Hepatocyte (in vitro differentiated cells): ENCODE measurements around the gene TACO1. TPM values are rescaled to one million over a fixed set of nuclear protein-coding genes. Genes with fewer than 3 reads are reported as not detected.

Experiments used
- DNase-seq: peaks from one replicate; pipeline ENCODE4 v3.0.0-alpha.2; 2016; ENCODE audit warnings: low spot score
- H2AFZ ChIP-seq: fragments of 200-600 bp; sonication (generic); 2 replicates; pipeline ENCODE4 v1.6.0; 2016; ENCODE audit warnings: antibody characterized with exemption, mild to moderate bottlenecking
- H3K27ac ChIP-seq: fragments of 200-600 bp; sonication (generic); 2 replicates; pipeline ENCODE4 v1.5.1; 2016; ENCODE audit warnings: mild to moderate bottlenecking
- H3K27me3 ChIP-seq: fragments of 200-600 bp; sonication (generic); 2 replicates; pipeline ENCODE4 v1.6.1; 2016
- H3K36me3 ChIP-seq: fragments of 200-600 bp; sonication (generic); replicated peaks from 2 replicates; pipeline ENCODE4 v1.5.1; 2016; ENCODE audit warnings: low read depth; ENCODE audit not compliant: insufficient read depth
- H3K4me1 ChIP-seq: fragments of 200-600 bp; sonication (generic); 2 replicates; pipeline ENCODE4 v1.5.1; 2016; ENCODE audit warnings: mild to moderate bottlenecking, moderate library complexity; ENCODE audit not compliant: insufficient read depth
- H3K4me2 ChIP-seq: fragments of 200-600 bp; sonication (generic); 2 replicates; pipeline ENCODE4 v1.6.0; 2016
- H3K4me3 ChIP-seq: fragments of 200-600 bp; sonication (generic); 2 replicates; pipeline ENCODE4 v1.5.1; 2016; ENCODE audit warnings: mild to moderate bottlenecking
- H3K79me2 ChIP-seq: fragments of 200-600 bp; sonication (generic); 2 replicates; pipeline ENCODE4 v1.6.0; 2017; ENCODE audit warnings: mild to moderate bottlenecking
- H3K9me2 ChIP-seq: fragments of 200-600 bp; sonication (generic); replicated peaks from 2 replicates; pipeline ENCODE4 v1.6.0; 2017; ENCODE audit warnings: mild to moderate bottlenecking; ENCODE audit not compliant: insufficient read depth
- H3K9me3 ChIP-seq: fragments of 200-600 bp; sonication (generic); 2 replicates; pipeline ENCODE4 v1.5.1; 2016; ENCODE audit warnings: low read depth, mild to moderate bottlenecking
- H4K20me1 ChIP-seq: fragments of 200-600 bp; sonication (generic); 2 replicates; pipeline ENCODE4 v1.6.0; 2016; ENCODE audit warnings: mild to moderate bottlenecking; ENCODE audit not compliant: insufficient read depth, poor library complexity, severe bottlenecking
- CTCF ChIP-seq: fragments of 200-600 bp; sonication (generic); IDR thresholded peaks from 2 replicates; pipeline ENCODE4 v1.5.1; 2016; ENCODE audit warnings: antibody characterized with exemption, mild to moderate bottlenecking; ENCODE audit not compliant: poor library complexity
- EZH2 ChIP-seq: fragments of 200-600 bp; sonication (generic); IDR thresholded peaks from 2 replicates; pipeline ENCODE4 v1.6.1; 2016; ENCODE audit warnings: antibody characterized with exemption, mild to moderate bottlenecking, borderline replicate concordance
- EZH2phosphoT487 ChIP-seq: fragments of 200-600 bp; sonication (generic); IDR thresholded peaks from one replicate; pipeline ENCODE4 v1.6.1; 2018; ENCODE audit warnings: antibody characterized with exemption, mild to moderate bottlenecking, low read depth, moderate library complexity; ENCODE audit not compliant: unreplicated experiment, severe bottlenecking
- WGBS: methylation state at CpG from one replicate; pipeline ENCODE4 v1.1.6; 2016; ENCODE audit warnings: low lambda C conversion rate; ENCODE audit errors: missing lambda C conversion rate; 5-methylcytosine and 5-hydroxymethylcytosine counted together
- polyA plus RNA-seq: library from polyadenylated mRNA; unstranded; fragments of >200 nt; fragmentation: Nextera tagmentation; extraction: Ambion mirVana; gene quantifications from 2 replicates; pipeline ENCODE4 v1.2.1, GENCODE V29; 2016
- total RNA-seq: library from RNA; depleted of rRNA; stranded (reverse); fragments of >200 nt; gene quantifications from 2 replicates; pipeline ENCODE4 v1.2.3, GENCODE V29; 2014

TACO1 gene
- total and polyA plus RNA-seq, 2 experiments from 2014 or later: 20.2 to 32.2 TPM

- Histone ChIP-seq H3K27me3 (no peaks in the 10 kb centered on the region), H4K20me1 (no peaks in the 10 kb centered on the region), H3K4me3 (no peak overlapping the region), H3K27ac (no peak overlapping the region), H2AFZ (no peak overlapping the region), H3K79me2 (no peaks in the 10 kb centered on the region), H3K4me2 (no peak overlapping the region), H3K9me3 (no peaks in the 10 kb centered on the region), H3K36me3 (no peaks in the 10 kb centered on the region), H3K4me1 (no peaks in the 10 kb centered on the region), H3K9me2 (no peaks in the 10 kb centered on the region)
- WGBS: 85% methylated on average over 2 of the region's 2 CpGs
- TF ChIP-seq CTCF (no peak), EZH2 (no peak), EZH2phosphoT487 (no peak)
- DNase-seq: no peak
These were observed 13.0 kb downstream of the TACO1 start for GRCh38 chr17:63613663-63614062.

GRCh38 chr17:63621229-63621683 lies 20.6 kb downstream of the TACO1 start:
- TF ChIP-seq EZH2 (no peak), EZH2phosphoT487 (no peak), CTCF (no peak)
- Histone ChIP-seq H3K27me3 (no peaks in the 10 kb centered on the region), H3K4me3 (peak overlapping the region; percentile 32), H2AFZ (peak overlapping the region; percentile 26), H3K36me3 (no peaks in the 10 kb centered on the region), H3K79me2 (peaks cover 32% of the 10 kb centered on the region), H3K9me3 (no peaks in the 10 kb centered on the region), H3K27ac (peak overlapping the region; percentile 60), H3K4me2 (peak overlapping the region; percentile 75), H4K20me1 (peaks cover 28% of the 10 kb centered on the region), H3K4me1 (peaks cover 8% of the 10 kb centered on the region), H3K9me2 (no peaks in the 10 kb centered on the region)
- 13% methylated on average over 10 of the region's 10 CpGs for WGBS
- DNase-seq: no peak

- no peaks in the 10 kb centered on the region for H3K36me3 ChIP-seq
- H3K9me3 ChIP-seq: no peaks in the 10 kb centered on the region
- no peaks in the 10 kb centered on the region for H3K9me2 ChIP-seq
- H3K4me2 ChIP-seq: peak within 1 kb of the TSS; percentile 93
- peaks cover 8% of the 10 kb centered on the region for H3K4me1 ChIP-seq
- H3K4me3 ChIP-seq: peak within 1 kb of the TSS; percentile 82
- peak within 1 kb of the TSS; percentile 69 for H2AFZ ChIP-seq
- peaks cover 31% of the 10 kb centered on the region for H4K20me1 ChIP-seq
- WGBS: under 1% methylated on average over 42 of the region's 75 CpGs
- H3K27ac ChIP-seq: peak within 1 kb of the TSS; percentile 64
- peak; percentile 99 for DNase-seq
- H3K79me2 ChIP-seq: peaks cover 38% of the 10 kb centered on the region
- no peaks in the 10 kb centered on the region for H3K27me3 ChIP-seq
- TF ChIP-seq EZH2phosphoT487 (no peak), CTCF (peak; percentile 15)
These were observed 21.2 kb downstream of the TACO1 start, which contains the start of gene MAP3K3 for GRCh38 chr17:63621684-63622573. Gene MAP3K3 (plus strand): TSS chr17:63622417. CDS start chr17:63622760, 343 bp downstream.
